Limb (tissue), 2 donors: ENCODE data around the gene PEX6.
"Not testable (repeated sequence)": the region's sequence is repeated elsewhere in the genome, so short reads cannot be mapped to it uniquely, and the experiment has no call there.

Experiments used
- DNase-seq, 2 donors: peaks; one replicate each; pipeline ENCODE4 v3.0.0-alpha.2; 2016; ENCODE audit errors: extremely low spot score in 2 of 2

The PEX6 gene

GRCh38 chr6:42968126-42968701 is 10.8 kb downstream of the PEX6 start:
- no peak for DNase-seq

DNA sequence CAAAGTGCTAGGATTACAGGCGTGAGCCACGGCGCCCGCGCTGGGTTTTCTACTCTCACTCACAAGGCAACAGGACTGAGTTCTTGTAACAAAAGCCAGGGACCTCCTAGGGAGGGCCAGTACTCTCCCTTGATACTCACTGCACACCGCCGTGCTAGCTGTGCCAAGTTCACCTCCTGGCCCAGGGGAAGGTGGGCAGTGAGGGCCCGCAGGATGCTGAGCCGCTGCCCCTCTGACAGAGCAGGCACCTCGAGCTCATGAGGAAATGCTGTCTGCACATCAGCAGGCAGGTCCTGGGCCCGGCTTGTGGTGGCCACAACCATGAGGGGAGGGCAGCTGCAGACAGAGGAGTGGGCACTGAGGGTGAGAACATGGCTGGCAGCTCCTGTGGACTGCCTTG is 11.8 kb downstream of the PEX6 start:
- DNase-seq = no peak

DNA sequence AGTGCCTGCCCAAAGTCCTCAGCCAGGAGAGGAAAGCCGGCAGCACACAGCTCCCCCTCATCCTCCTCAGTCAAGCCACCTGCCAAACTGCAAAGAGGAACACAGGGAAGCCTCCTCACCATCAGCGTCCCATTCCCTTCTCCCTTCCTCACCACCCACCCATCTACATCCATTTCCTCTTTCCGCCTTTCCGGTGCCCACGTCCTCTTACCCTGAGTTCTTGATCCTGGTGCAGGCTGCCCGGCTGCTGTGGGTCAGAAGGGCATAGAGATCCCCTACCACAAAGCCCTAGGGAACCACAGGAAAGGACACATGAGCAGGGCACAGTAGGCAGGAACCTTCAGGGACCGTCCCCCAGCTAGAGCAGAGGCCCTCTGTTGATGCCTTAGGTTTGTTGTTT is 12.4 kb downstream of the PEX6 start:
- no peak for DNase-seq

- DNase-seq = no peak
Observed at GRCh38 chr6:42963855-42964605, 15.0 kb downstream of the PEX6 start.

DNA sequence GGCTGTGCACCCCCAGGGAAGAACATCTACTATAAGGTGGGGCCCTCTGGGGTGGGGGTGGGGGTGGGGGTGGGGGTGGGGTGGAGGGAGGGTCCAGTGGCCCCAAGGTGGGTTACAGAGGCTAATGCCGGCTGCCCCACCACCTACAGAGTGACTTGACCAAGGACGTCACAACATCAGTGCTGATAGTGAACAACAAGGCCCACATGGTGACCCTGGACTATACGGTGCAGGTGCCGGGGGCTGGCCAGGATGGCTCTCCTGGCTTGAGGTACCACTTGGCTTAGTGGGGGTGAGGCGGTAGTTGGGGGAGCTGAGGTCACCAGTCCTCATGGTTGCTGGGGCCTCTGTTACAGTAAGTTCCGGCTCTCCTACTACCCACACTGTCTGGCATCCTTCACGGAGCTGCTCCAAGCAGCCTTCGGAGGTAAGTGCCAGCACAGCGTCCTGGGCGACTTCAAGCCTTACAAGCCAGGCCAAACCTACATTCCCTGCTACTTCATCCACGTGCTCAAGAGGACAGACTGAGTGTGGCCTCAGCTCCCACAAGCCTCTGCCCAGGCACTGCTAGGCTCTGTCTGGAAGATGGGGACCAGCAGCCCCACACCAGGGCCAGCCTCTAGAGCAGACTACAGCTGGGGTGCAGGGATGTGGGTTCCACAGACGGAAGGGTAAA is 15.7 kb downstream of the PEX6 start:
- no peak for DNase-seq

- no peak for DNase-seq
Observed at GRCh38 chr6:42962502-42963178, 16.3 kb downstream of the PEX6 start.

GRCh38 chr6:42962096-42962495 is 16.9 kb downstream of the PEX6 start:
- DNase-seq = no peak

DNA sequence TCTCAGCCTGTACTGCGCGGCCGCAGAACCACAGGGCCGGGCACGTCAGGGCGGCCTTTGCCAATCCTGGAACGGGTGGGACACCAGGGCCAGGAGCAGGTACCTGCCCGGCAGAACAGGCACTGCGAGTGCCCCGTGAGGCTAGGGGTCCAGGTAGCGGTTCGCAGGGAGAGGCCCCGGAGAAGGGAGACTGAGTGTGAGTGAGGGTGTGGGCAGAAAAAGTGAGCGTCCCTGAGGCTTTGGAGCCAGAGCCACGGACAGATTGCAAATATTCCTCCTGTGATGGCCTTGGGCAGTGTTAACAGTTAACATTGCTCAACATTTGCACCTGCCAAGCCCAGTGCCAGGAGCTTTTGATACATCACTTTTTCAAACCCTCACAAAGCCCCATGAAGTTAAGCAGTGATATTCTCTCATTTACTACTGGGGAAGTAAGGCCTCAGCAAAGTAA is 17.9 kb downstream of the PEX6 start:
- no peak for DNase-seq

- peak in 1 of 2 donors; percentile 59 for DNase-seq
Observed at GRCh38 chr6:42960243-42961019, 18.6 kb downstream of the PEX6 start, which contains the start of gene GNMT. TSS of gene GNMT (plus strand) at chr6:42960754. CDS start at chr6:42960768, 14 bp downstream.

DNA sequence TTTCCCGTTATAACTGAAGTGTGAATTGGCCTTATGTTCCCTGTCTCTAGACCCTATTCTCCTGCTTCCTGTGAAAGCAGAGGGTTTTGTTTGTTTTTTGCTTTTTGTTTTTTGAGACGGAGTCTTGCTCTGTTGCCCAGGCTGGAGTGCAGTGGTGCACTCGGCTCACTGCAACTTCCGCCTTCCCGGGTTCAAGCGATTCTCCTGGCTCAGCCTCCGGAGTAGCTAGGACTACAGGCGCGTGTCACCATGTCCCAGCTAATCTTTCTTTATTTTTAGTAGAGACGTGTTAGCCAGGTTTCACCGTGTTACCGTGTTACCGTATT is 19.1 kb downstream of the PEX6 start:
- no peak for DNase-seq

GRCh38 chr6:42958125-42958524 is 20.9 kb downstream of the PEX6 start:
- DNase-seq = no peak

DNA sequence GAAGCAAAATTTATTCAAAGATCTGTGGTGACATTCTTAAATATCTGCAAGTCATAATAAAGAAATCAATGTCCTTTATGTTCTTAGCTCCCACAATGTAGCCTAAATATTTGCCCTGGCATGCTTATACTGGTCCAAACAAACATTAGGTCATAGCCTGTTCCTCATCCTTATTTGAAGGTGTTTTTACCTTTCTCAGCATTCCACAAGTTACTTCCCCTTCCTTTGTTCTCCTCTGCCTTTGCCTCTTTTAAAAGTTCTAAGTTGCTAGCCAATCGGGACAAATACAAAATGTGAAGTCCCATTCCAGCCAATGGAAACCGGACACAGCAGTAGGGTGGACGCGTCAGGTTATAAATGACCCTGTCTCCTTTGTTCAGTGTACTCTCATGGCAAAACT is 24.6 kb downstream of the PEX6 start:
- DNase-seq = not testable (repeated sequence)

DNA sequence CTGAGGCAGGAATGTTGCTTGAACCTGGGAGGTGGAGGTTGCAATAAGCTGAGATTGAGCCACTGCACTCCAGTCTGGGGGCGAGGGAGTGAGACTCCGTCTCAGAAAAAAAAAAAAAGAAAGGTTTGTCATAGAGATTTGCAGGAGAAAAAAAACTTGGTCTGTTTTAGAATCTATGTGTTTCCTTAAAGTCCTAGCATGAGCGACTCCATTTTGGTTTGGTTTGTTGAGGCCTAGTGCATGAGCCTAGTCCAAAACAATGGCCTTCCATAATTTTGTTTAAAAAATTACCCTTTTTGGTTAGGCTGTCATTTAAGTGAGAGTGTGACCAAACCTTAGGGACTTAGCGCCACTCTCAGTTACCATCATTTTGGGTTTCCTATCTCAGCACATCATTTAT is 26.6 kb downstream of the PEX6 start:
- no peak for DNase-seq

- no peak for DNase-seq
Observed at GRCh38 chr6:42947950-42948349, 31.0 kb downstream of the PEX6 start.

DNA sequence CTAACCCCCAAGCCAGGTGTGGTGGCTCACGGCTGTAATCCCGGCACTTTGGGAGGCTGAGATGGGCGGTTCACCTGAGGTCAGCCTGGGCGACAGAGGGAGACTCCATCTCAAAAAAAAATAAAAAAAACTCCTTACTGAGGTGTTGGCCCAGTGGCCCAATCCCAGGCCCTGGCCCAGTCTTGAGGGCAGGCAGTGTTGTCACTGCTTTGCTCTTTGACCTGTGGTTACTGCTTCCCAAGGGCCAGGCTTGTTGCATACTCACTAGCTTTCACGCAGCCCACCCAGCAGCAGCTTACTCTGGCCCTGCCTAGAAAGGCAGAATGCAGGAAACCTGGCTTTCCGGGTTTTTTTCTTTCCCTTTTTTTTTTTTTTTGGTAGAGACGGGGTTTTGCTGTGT is 36.5 kb downstream of the PEX6 start:
- DNase-seq = no peak

- not testable (repeated sequence) for DNase-seq
Observed at GRCh38 chr6:42941356-42941755, 37.6 kb downstream of the PEX6 start.

DNA sequence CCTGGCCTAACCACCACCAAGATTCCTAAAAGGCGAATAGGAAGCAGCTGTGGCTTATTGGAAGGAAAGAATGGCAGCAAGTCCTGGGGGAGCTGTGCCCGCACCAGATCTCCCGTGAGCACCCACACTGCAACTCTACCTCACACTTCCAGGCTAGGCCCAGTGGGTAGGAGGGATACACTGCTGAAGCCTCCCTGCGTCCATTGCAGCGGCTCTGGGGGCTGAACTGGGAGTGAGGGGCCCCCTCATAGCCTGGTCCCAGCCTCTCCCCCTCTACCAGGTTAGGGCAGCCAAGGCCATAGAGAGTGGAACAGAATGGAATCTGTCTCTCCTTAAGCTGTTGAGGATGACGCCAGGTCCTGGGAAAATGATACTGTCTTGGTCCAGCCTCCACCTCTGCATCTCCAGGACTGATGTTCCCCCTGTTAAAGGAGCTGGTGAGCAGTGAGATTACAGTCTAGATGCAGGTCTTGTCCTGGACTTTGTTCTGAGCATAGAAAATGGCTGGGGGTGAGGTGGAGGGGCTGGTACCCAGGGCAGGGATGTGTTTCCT is 38.4 kb downstream of the PEX6 start:
- DNase-seq = no peak

DNA sequence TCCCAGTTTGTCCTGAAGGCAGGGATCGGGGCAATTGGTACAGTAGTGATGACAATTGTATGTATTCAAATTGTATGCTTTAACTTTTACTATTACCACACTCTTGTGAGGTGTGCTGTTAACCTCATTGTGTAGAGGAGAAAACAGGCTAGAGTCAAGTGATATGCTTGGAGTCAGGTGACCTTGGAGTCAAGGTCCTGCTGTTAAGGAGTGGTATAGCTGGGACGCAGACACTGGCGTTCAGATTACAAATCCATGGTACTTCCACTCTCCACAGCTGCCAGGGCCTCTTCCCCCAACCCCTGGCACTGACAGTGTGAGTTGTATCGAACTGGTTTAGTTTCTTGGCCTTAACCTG is 39.2 kb downstream of the PEX6 start:
- no peak for DNase-seq

GRCh38 chr6:42938987-42939809 is 39.8 kb downstream of the PEX6 start:
- DNase-seq = no peak

- DNase-seq = no peak
Observed at GRCh38 chr6:42938428-42938796, 40.6 kb downstream of the PEX6 start.
